GM21367 (cell line): ENCODE data around the gene CLASP1.

Source experiments
- ATAC-seq: cut with Tn5 transposase; IDR thresholded peaks from one replicate; pipeline ENCODE4 v1.9.1; 2021; ENCODE audit not compliant: unreplicated experiment

The CLASP1 gene

DNA sequence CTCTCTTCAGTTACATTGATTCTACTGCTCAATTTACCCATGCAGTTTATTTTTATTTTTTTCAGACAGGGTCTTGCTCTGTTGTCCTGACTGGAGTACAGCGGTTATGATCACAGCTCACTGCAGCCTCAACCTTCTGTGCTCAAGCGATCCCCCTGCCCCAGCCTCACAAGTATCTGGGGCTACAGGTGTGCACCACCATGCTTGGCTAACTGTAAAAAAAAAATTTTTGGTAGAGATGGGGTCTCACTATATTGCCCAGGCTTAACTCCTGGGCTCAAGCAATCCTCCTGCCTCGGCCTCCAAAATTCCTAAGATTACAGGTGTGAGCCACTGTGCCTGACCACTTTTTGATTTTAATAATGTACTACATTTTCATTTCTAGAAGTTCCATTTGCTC, 212.3 kb downstream of the CLASP1 start:
- no peak for ATAC-seq

- ATAC-seq, result no peak
These were observed 213.5 kb downstream of the CLASP1 start for GRCh38 chr2:121435790-121436189.

- no peak for ATAC-seq
These were observed 218.0 kb downstream of the CLASP1 start for GRCh38 chr2:121431214-121431613.

DNA sequence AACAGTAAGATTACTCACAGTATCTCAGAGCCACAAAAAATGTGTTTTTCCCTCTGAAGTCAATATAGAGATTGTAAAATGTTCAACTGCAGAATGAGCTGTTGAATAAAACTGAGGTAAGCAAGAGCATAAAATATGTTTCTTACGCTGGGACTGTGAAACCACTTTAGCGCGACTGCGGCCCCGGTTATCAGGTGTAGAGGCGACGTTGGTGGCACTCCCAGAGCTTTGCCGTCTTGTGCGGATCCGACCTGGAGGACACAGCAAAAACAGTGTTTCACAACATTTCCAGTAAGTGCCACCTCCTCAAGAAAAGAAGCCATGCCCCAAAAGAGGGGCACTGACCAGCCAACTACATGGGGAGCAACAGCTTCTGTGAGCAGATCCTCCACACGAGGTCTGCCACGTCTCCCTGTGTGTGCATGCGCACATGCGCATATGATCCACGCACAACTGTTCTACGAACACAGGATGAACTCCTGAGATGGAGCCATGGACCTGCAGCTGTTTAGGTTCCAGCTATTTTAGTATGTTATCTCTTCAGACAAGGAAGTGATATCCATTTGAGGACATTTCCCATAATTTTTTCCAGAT, 219.2 kb downstream of the CLASP1 start:
- ATAC-seq, result no peak

- ATAC-seq, result no peak
These were observed 220.0 kb downstream of the CLASP1 start for GRCh38 chr2:121429119-121429903.

DNA sequence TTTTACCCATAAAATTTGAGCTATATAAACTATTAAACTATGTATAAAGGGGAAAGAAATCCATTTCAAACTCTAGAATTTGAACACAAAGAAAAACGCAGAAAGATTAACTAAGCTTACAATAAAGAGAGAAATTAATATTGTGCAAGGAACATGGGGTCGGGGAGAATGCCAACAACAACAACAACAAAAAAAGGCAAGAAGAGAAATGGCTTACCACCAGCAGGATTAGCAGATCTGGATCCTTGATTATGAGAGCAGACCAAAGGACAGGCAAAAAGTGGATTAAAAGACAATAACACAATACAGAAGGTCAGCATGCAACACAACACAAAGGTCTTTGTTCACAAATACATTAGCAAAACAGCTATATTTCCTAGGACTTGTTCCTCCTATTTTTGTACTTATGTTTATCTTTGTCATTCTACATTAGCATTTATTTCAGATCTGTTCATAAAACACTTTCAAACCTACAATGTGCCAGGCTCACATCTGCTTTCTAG, 222.0 kb downstream of the CLASP1 start:
- no peak for ATAC-seq

- no peak for ATAC-seq
These were observed 228.8 kb downstream of the CLASP1 start for GRCh38 chr2:121420486-121420885.

DNA sequence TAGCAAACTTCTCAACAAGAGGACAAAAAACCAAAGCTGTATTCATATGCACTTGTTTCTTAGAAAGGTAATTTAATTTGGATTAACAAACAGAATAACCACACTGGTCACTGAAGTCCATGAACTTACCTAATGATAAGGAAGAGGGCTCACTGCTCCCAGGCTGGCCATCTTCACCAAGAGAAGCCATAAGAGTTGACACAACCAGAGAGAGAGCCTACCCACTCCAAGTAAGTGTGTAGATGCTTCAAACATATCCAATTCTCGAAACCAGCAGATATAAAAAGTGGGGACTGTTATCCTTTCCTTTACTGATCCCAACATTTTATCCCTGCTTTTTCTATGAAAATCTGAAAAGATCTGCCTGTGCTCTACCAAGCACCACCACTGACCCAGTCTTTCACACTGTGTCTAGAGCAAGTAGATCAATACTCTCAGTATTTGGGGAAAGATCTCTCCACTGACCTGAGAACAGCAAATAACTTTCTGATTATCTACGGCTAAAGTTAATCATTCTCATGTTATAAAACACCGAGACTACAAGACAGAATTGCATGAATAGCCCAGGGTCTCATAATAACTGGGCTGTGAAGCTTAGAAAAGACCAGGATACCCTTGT, 230.1 kb downstream of the CLASP1 start:
- no peak for ATAC-seq

DNA sequence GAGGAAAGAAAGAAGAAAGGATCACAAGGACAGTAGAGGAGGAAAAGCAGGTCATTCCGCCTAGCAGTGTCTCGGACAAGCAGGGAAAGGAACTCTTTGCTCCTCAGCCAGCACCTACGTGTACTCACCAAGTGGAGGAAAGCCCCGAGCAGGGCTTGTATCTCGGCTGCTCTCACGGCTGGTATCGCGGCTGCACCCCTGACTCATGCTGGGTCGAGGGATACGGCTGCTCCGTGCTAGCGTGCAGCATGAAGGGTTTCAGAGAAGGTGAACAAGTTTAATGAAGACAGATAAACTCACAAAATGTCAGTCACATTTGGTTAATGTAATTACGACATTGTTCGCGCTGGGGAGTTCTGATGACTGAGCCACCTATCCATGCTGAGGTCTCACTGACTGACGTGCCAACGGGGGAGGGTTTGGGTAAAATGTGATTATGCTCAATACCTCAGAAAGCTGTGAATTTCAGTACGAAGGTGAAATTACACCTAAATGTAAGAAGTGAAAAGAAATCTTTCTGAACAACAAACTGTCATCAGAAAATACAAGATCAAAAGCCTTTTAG, 230.7 kb downstream of the CLASP1 start:
- no peak for ATAC-seq

- ATAC-seq, result no peak
These were observed 231.4 kb downstream of the CLASP1 start for GRCh38 chr2:121417826-121418225.

- ATAC-seq, result no peak
These were observed 233.5 kb downstream of the CLASP1 start for GRCh38 chr2:121415727-121416126.

GRCh38 chr2:121412349-121412748, 236.9 kb downstream of the CLASP1 start:
- no peak for ATAC-seq

- no peak for ATAC-seq
These were observed 239.3 kb downstream of the CLASP1 start for GRCh38 chr2:121409966-121410365.

GRCh38 chr2:121409388-121409787, 239.9 kb downstream of the CLASP1 start:
- ATAC-seq, result no peak

GRCh38 chr2:121408641-121409040, 240.6 kb downstream of the CLASP1 start:
- no peak for ATAC-seq

- no peak for ATAC-seq
These were observed 244.0 kb downstream of the CLASP1 start for GRCh38 chr2:121405233-121405632.

DNA sequence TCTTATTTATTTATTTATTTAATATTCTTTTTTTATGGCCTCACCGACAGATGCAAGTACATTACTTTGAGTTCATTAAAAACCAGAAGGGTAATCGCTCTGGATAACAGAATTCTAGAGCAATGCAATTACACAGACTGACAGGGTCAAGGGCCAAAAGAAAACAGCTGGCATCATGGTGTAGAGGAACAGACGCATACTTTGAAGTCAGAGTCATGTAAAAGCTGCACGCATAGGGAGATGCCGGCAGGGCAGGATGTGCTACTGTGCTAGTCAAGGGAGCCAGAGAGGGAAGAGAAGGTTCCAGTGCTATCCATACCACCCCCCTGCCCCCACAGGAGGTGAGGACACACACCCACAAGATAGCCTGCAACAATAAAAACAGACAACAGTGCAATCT, 249.1 kb downstream of the CLASP1 start:
- ATAC-seq, result no peak

GRCh38 chr2:121398853-121399252, 250.4 kb downstream of the CLASP1 start:
- no peak for ATAC-seq

DNA sequence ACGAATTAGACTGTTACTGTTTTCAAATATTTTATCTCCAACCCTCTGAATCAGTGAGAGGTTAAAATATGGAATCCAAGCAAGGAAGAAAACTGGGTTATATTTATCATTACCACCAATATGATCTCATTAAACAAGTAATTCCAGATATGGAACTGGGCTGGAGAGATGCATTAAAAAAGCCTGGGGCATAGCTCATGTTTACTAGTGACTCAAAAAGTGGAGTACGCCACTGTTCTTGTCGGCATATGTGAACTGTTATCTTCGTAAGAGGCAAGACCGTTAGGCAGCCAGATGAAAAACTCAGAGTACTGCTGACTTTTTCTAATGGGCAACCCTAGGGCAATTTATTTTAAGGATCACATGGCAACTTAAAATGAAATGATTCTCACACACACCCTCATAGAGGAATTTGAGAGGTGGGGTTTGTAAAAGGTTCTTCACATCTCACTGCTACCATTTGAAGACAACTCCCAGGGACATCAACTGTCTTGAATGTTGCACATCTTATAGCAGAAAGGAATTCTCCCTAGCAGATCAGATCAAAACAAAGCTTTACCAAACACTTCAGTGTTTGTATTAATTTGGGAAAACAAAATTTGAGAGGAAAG, 259.1 kb downstream of the CLASP1 start:
- no peak for ATAC-seq

GRCh38 chr2:121388371-121388770, 260.9 kb downstream of the CLASP1 start:
- no peak for ATAC-seq

GRCh38 chr2:121387591-121388325, 261.5 kb downstream of the CLASP1 start:
- ATAC-seq, result no peak
